22Rv1 (cell line): ENCODE results near the gene IL4R.
"Not testable (repeated sequence)": the region's sequence is repeated elsewhere in the genome, so short reads cannot be mapped to it uniquely, and the experiment has no call there.

ENCODE experiments used
- ZFX ChIP-seq: fragments of 450-650 bp; IDR thresholded peaks from 2 replicates; pipeline ENCODE4 v1.6.1; 2017; ENCODE audit warnings: antibody characterized with exemption, borderline replicate concordance
- TF ChIP-seq, protein P1 (sequence below): fragments of 450-650 bp; IDR thresholded peaks from 2 replicates; pipeline ENCODE4 v1.5.1; 2017; ENCODE audit warnings: mild to moderate bottlenecking

DNA sequence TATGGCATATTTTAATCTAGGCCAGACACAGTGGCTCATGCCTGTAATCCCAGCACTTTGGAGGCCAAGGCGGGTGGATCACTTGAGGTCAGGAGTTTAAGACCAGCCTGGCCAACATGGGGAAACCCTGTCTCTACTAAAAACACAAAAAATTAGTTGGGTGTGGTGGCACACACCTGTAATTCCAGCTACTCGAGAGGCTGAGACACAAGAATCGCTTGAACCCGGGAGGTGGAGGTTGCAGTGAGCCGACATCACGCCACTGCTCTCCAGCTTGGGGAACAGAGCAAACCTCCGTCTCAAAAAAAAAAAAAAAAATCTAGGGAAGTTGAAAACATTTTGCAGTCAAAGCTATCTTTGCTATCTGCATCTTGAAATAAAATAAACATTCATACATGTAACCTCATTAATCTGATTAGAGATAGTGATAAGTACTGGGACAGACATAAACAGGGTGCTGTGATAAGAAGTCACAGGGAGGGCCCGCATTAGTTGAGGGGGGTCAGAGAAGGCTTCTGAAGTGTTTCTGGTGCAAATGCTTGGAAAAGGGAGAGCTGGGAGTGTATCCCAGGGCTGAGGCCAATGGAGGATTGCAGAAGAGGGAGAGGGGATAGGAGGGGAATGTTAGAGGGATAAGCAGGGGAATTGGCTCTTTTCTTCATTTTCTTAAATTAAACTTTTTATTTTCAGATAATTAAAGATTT lies 15.8 kb downstream of the IL4R start:
- TF ChIP-seq, protein P1, sequence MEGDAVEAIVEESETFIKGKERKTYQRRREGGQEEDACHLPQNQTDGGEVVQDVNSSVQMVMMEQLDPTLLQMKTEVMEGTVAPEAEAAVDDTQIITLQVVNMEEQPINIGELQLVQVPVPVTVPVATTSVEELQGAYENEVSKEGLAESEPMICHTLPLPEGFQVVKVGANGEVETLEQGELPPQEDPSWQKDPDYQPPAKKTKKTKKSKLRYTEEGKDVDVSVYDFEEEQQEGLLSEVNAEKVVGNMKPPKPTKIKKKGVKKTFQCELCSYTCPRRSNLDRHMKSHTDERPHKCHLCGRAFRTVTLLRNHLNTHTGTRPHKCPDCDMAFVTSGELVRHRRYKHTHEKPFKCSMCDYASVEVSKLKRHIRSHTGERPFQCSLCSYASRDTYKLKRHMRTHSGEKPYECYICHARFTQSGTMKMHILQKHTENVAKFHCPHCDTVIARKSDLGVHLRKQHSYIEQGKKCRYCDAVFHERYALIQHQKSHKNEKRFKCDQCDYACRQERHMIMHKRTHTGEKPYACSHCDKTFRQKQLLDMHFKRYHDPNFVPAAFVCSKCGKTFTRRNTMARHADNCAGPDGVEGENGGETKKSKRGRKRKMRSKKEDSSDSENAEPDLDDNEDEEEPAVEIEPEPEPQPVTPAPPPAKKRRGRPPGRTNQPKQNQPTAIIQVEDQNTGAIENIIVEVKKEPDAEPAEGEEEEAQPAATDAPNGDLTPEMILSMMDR: not testable (repeated sequence)
- not testable (repeated sequence) for TF ChIP-seq ZFX
